ENCODE data around the gene C10orf71. TPM values are rescaled to one million over a fixed set of nuclear protein-coding genes. Genes with fewer than 3 reads are reported as not detected.

C10orf71 gene
- total RNA-seq, 1 donor from 2014 or later = not detected

DNA sequence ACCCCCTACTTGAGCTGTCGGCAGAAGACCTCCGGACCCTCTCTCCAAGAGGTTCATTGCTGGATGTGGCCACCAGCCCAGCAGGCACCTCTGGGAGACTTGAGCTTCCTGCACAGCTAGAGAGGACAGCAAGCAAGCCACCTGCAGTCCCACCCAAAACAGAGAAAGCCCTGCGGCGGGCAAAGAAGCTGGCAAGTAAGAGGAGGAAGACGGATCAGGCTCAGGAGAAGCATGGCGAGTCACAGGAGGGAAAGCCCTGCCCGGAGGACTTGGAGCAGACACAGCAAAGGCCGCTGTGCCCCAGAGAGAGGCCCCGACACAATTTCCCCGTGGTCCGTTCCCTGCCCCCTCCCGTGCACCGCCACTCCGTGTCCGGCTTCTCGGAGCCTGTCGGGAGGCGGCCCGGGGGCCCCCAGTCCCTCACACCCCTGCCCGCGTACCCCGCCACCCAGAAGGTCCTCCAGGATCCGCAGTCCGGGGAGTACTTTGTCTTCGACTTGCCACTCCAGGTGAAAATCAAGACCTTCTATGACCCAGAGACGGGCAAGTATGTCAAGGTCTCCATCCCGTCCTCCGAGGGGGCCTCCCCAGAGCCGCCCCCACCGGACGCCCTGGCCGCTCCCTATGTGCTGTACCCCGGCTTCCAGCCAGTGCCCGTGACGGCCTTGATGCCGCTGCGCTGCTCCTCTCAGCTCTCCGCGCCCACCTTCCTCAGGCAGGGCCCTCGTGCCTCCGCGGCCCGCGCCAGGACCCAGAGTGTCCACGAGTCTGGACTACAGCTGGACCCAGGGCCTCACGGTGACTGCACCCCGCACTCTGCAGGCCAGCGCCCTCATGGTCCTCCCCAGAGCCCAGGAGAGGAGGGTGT, 27.2 kb downstream of the C10orf71 start:
- Mint-ChIP-seq H3K36me3 (ENCODE audit: low read depth) (no peaks in the 10 kb centered on the region), H3K27me3 (ENCODE audit: low read depth) (peaks cover 3% of the 10 kb centered on the region), H3K4me3 (ENCODE audit: low read depth) (no peak overlapping the region), H3K4me1 (ENCODE audit: low read depth) (no peaks in the 10 kb centered on the region), H3K27ac (no peak overlapping the region), H3K9me3 (no peaks in the 10 kb centered on the region)
- DNase-seq (ENCODE audit: low spot score) = no peak
- intact Hi-C loops (cut with micrococcal nuclease) = no loop called here

DNA sequence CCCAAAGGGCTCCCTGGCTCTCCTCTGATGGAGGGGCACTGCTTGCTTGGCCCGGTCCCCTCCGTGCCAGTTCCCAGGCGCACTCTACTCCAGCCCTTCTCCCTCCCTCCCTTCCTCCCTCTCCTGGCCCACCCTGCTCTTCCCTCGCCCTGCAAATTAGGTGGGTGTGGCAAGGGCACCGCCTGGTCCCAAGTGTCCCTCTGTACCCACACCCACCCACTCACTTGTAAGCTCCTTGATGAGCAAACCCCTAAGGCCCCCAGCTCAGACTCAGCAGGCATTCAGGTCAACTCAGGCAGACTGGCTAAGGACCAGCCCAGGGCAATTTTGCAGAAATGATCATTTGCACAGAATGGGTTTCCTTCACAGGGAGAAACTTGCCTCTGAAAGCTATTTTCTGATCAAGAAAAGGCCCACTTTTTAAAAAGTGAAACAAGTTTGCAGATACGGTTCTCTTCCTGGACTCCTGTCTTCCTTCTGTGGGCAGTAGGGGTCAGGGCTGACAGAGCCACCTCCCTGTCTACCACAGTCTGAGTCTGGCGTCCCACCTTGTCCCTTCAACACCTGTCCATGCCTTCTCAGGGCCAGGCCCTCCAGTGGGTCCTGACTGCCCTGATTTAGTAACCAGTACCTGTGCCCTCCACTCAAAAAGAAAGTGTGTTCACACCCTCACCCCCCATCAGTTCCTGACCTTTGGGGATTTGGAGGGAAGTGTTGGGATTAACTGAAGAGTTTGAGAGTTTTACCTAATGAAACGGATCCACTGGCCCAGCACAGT, 28.3 kb downstream of the C10orf71 start:
- Mint-ChIP-seq H3K4me1 (ENCODE audit: low read depth) (no peaks in the 10 kb centered on the region), H3K36me3 (ENCODE audit: low read depth) (no peaks in the 10 kb centered on the region), H3K27me3 (ENCODE audit: low read depth) (peaks cover 3% of the 10 kb centered on the region), H3K4me3 (ENCODE audit: low read depth) (no peak overlapping the region), H3K9me3 (no peaks in the 10 kb centered on the region), H3K27ac (no peak overlapping the region)
- DNase-seq (ENCODE audit: low spot score) = no peak
- intact Hi-C loops (cut with micrococcal nuclease) = no loop called here

DNA sequence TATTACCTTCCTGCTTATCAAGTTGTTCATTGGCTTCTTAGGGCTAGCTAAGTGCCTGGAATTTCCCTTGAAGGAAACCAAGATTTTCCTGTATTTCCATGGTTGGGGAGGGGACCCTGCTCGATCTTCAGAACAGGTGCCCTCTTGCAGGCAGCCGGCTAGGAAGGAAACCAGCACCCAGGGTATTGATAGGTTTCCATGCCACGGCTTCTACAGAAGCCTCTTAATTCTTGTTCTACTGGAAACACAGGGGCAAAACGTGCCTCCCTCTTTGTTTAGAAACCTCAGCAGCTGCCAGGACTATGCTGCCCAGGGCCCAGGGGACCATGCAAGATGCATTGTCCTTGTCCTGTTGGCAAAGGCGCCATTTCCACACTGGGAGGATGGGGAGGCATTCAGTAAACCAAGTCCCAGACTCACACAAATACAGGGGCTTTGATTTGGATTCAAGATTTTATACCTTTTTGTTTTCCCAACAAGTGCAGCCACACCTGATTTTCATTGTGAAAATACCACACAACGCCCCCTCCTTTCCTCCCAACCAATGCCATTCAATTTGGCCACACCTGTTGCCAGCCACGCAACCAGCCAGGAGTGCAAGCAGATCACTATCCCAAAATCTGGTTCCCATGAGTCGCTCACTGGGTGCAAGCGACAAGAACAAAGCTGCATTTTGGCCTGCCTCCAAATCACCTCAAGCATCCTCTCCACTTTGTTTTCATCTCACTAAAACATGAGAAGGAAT, 29.6 kb downstream of the C10orf71 start:
- no peak for DNase-seq (ENCODE audit: low spot score)
- peaks cover 3% of the 10 kb centered on the region for H3K27me3 Mint-ChIP-seq (ENCODE audit: low read depth)
- no peaks in the 10 kb centered on the region for H3K9me3 Mint-ChIP-seq
- no peak overlapping the region for H3K27ac Mint-ChIP-seq
- H3K36me3 Mint-ChIP-seq (ENCODE audit: low read depth) = no peaks in the 10 kb centered on the region
- intact Hi-C loops (cut with micrococcal nuclease) = no loop called here
- H3K4me1 Mint-ChIP-seq (ENCODE audit: low read depth) = no peaks in the 10 kb centered on the region
- H3K4me3 Mint-ChIP-seq (ENCODE audit: low read depth) = no peak overlapping the region

DNA sequence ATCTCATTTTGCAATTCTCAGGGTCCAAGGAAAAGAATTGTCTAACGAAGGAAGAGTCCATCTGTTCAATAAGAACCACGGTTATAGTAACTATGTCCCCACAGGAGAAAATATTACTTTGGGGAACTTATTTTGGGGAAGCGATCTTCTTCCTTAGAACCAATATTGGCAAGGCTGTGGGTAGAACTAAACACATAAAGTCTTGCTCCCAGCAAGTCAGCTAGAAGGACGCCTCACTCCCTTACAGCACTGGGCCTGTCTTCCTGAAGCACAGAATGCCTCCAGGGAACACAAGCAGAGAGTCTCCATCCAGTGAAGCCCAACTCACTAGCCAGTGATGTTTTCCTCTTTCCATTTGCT, 30.2 kb downstream of the C10orf71 start:
- no peak overlapping the region for H3K4me3 Mint-ChIP-seq (ENCODE audit: low read depth)
- no peak for DNase-seq (ENCODE audit: low spot score)
- H3K9me3 Mint-ChIP-seq = no peaks in the 10 kb centered on the region
- H3K27me3 Mint-ChIP-seq (ENCODE audit: low read depth) = peaks cover 3% of the 10 kb centered on the region
- H3K27ac Mint-ChIP-seq = no peak overlapping the region
- no peaks in the 10 kb centered on the region for H3K4me1 Mint-ChIP-seq (ENCODE audit: low read depth)
- H3K36me3 Mint-ChIP-seq (ENCODE audit: low read depth) = no peaks in the 10 kb centered on the region
- intact Hi-C loops (cut with micrococcal nuclease) = no loop called here

DNA sequence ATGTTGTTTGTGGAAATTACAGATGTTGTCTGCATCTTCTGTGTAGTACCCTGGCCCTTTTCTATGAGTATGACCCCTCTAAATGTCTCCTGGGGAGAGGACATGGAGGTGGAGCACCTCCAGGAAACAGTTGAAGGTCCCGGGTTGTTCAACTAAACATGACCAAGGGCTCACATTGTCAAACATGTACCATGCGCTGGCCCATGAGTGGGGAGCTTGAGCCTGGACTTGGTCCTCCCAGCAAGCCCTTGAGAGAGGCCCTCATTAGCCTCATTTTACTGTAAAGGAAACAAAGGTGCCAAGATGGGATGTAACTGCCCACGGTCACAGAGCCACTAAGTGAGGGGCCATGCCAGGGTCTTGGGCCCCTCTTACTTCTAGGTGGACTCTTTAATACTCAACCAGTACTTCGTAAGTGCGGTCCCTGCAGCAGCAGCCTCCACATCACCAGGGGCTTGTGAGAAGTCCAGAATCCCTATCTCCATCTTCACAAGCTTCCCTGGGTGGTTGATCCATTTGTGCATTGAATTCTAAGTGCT, 31.2 kb downstream of the C10orf71 start:
- Mint-ChIP-seq H3K27ac (no peak overlapping the region), H3K4me1 (ENCODE audit: low read depth) (peaks cover 1% of the 10 kb centered on the region), H3K4me3 (ENCODE audit: low read depth) (no peak overlapping the region), H3K9me3 (peaks cover 7% of the 10 kb centered on the region), H3K27me3 (ENCODE audit: low read depth) (peaks cover 3% of the 10 kb centered on the region), H3K36me3 (ENCODE audit: low read depth) (peaks cover under 1% of the 10 kb centered on the region)
- intact Hi-C loops (cut with micrococcal nuclease) = no loop called here
- no peak for DNase-seq (ENCODE audit: low spot score)

DNA sequence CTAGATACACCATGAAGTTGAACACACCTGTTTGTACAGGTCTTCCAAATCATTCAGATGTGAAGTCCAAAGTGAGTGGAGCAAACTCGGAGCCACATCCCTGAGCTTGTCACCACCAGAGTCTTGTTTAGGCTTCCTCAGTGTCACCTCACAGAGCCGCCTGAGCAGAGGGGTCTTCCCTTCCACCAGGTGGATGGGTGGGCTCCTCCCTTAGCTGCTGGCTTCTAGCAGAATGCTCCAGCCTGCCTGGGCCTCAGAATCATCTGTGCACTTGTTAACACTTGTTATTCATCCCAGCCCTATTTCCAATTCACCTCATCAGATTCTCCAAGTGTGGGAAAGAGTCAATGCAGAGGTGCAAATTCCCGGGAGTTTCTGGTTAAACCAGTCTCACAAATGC, 32.5 kb downstream of the C10orf71 start:
- Mint-ChIP-seq H3K4me3 (ENCODE audit: low read depth) (no peak overlapping the region), H3K9me3 (peaks cover 17% of the 10 kb centered on the region), H3K27me3 (ENCODE audit: low read depth) (peaks cover 3% of the 10 kb centered on the region), H3K27ac (no peak overlapping the region), H3K4me1 (ENCODE audit: low read depth) (peaks cover 8% of the 10 kb centered on the region), H3K36me3 (ENCODE audit: low read depth) (peaks cover 7% of the 10 kb centered on the region)
- intact Hi-C loops (cut with micrococcal nuclease) = no loop called here
- DNase-seq (ENCODE audit: low spot score) = no peak

DNA sequence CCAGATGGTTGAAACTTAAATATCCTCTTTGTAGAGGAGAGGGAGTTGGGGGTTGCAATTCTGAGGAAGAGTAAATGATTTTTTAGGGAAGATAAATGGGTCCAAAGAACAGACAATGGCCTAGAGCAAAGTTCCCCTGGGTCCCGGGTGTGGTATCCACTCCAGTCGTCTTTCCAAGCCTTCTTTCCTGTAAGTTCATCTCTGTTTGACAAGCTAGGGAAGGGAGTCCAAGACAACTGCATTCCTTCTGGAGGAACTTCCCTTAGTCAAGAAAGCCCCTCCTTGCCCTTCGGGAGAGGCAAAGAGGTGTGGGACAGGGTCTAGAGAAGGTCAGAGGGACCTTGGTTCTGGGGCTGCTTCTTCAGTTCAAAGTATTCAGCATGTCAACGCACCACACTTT, 33.4 kb downstream of the C10orf71 start:
- H3K4me3 Mint-ChIP-seq (ENCODE audit: low read depth) = no peak overlapping the region
- H3K27me3 Mint-ChIP-seq (ENCODE audit: low read depth) = peaks cover 3% of the 10 kb centered on the region
- intact Hi-C loops (cut with micrococcal nuclease) = no loop called here
- peaks cover 7% of the 10 kb centered on the region for H3K36me3 Mint-ChIP-seq (ENCODE audit: low read depth)
- H3K9me3 Mint-ChIP-seq = peaks cover 17% of the 10 kb centered on the region
- H3K4me1 Mint-ChIP-seq (ENCODE audit: low read depth) = peaks cover 8% of the 10 kb centered on the region
- no peak overlapping the region for H3K27ac Mint-ChIP-seq
- no peak for DNase-seq (ENCODE audit: low spot score)

DNA sequence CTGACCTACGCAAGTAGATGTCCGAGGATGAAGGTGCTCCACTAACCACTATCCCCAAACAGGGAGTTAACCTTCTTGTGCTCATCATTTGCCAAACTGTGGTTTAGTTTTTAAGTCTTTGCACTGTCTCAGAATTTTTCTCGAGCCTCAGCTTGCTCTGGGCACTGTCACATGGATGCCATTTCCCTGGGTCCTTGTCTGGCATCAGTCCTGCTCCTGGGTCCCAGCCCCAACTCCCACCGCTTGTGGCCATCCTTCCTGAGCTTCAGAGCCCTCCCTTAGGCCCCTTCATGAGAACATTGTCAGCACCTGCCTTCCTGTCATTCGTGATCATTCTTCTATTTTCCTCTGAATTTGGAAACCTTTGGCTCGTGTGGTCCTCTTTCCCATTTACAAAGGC, 33.8 kb downstream of the C10orf71 start:
- Mint-ChIP-seq H3K27me3 (ENCODE audit: low read depth) (peaks cover 3% of the 10 kb centered on the region), H3K36me3 (ENCODE audit: low read depth) (peaks cover 7% of the 10 kb centered on the region), H3K4me3 (ENCODE audit: low read depth) (no peak overlapping the region), H3K9me3 (peaks cover 17% of the 10 kb centered on the region), H3K4me1 (ENCODE audit: low read depth) (peaks cover 8% of the 10 kb centered on the region), H3K27ac (no peak overlapping the region)
- intact Hi-C loops (cut with micrococcal nuclease) = no loop called here
- DNase-seq (ENCODE audit: low spot score) = no peak

DNA sequence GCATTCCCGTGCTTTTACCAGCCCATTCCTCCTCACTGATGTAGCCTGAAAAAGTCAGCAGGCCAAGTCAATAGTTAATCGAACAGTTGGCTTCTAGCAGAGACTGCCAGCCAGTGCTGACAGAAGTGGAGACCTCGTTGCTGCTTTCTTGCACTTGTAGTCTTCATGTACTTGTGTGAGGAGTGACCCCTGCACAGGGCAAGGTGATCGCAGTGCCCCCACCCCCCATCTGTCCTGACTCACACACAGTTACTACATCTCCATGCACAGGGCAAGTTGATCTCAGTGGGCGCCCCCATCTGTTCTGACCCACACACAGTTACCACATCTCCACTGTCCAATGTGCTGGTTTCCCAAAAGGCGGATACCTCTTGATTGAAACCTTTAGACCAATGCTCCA, 34.2 kb downstream of the C10orf71 start:
- Mint-ChIP-seq H3K27ac (no peak overlapping the region), H3K36me3 (ENCODE audit: low read depth) (peaks cover 7% of the 10 kb centered on the region), H3K27me3 (ENCODE audit: low read depth) (peaks cover 3% of the 10 kb centered on the region), H3K4me3 (ENCODE audit: low read depth) (no peak overlapping the region), H3K9me3 (peaks cover 17% of the 10 kb centered on the region), H3K4me1 (ENCODE audit: low read depth) (peaks cover 8% of the 10 kb centered on the region)
- intact Hi-C loops (cut with micrococcal nuclease) = no loop called here
- DNase-seq (ENCODE audit: low spot score) = no peak

DNA sequence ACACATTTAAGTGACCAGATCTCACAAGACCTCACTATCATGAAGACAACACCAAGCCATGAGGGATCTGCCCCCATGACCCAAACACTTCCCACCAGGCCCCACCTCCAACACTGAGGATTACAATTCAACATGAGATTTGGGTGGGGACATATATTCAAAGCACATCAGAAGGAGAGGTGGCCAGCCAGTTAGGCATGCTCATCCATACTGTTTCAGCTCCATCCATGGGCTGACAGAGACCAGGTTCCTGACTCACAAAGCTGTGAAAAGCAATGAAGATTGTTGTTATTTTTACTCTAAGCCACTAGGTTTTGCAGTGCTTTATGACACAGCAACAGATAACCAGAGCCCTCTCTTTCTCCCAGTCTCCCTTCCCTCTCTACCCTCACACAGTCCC, 36.0 kb downstream of the C10orf71 start:
- DNase-seq (ENCODE audit: low spot score) = no peak
- H3K27ac Mint-ChIP-seq = no peak overlapping the region
- peaks cover 8% of the 10 kb centered on the region for H3K4me1 Mint-ChIP-seq (ENCODE audit: low read depth)
- H3K36me3 Mint-ChIP-seq (ENCODE audit: low read depth) = peaks cover 7% of the 10 kb centered on the region
- peaks cover 17% of the 10 kb centered on the region for H3K9me3 Mint-ChIP-seq
- H3K4me3 Mint-ChIP-seq (ENCODE audit: low read depth) = no peak overlapping the region
- peaks cover 7% of the 10 kb centered on the region for H3K27me3 Mint-ChIP-seq (ENCODE audit: low read depth)
- intact Hi-C loops (cut with micrococcal nuclease) = no loop called here

DNA sequence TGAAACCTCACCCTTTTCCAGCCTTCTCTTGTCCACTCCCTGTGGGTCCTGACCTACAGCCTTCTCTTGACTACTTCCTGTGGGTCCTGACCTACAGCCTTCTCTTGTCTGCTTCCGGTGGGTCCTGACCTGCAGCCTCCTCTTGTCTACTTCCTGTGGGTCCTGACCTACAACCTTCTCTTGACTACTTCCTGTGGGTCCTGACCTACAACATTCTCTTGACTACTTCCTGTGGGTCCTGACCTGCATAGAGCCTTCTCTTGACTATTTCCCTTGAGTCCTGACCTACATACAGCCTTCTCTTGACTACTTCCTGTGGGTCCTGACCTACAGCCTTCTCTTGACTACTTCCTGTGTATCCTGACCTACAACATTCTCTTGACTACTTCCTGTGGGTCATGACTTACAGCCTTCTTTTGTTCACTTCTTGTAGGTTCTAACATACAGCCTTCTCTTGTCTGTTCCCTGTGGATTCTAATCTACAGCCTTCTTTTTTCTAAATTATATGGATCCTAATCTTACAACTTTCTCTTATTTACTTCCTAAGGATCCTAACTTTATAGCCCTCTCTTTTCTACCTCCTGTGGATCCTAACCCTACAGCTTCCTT, 36.5 kb downstream of the C10orf71 start:
- Mint-ChIP-seq H3K4me3 (ENCODE audit: low read depth) (no peak overlapping the region), H3K4me1 (ENCODE audit: low read depth) (peaks cover 8% of the 10 kb centered on the region), H3K36me3 (ENCODE audit: low read depth) (peaks cover 7% of the 10 kb centered on the region), H3K9me3 (peaks cover 17% of the 10 kb centered on the region), H3K27ac (peak overlapping the region; percentile 14), H3K27me3 (ENCODE audit: low read depth) (peaks cover 7% of the 10 kb centered on the region)
- no peak for DNase-seq (ENCODE audit: low spot score)
- intact Hi-C loops (cut with micrococcal nuclease) = no loop called here

DNA sequence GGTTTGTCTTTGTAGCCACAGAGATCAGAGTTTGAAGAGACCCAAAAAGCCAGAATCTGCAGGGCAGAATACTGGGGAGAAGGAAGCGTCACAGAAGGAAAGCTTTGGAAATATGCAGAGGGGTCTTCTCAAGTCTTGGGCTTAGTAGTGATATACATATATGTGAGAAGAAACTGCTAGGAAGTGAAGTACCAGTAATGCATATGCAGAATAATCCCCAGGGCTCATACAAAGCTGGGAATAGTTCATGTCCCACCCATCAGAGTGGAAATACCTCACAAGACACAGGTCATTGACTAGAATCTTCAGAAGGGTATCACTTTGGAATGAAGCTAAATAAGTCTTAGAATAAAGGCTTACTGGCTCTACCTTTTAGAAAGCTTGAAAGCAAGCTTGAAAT, 39.6 kb downstream of the C10orf71 start:
- H3K36me3 Mint-ChIP-seq (ENCODE audit: low read depth) = peaks cover 7% of the 10 kb centered on the region
- no peak overlapping the region for H3K4me3 Mint-ChIP-seq (ENCODE audit: low read depth)
- intact Hi-C loops (cut with micrococcal nuclease) = no loop called here
- DNase-seq (ENCODE audit: low spot score) = no peak
- H3K4me1 Mint-ChIP-seq (ENCODE audit: low read depth) = peaks cover 8% of the 10 kb centered on the region
- H3K9me3 Mint-ChIP-seq = peaks cover 17% of the 10 kb centered on the region
- peaks cover 14% of the 10 kb centered on the region for H3K27me3 Mint-ChIP-seq (ENCODE audit: low read depth)
- H3K27ac Mint-ChIP-seq = no peak overlapping the region

Data from activated T-helper 2 cell treated with anti-CD3 and anti-CD28 coated beads, Interferon-gamma antibody, Interleukin-2, Interleukin-4, amounts not matched to agents 10 μg/mL and 5 μg/mL and 100 μg/mL, durations not matched to agents 14 hours and 24 hours and 36 hours (primary cell).